Naive thymus-derived CD4-positive, alpha-beta T cell (primary cell): Measurements from ENCODE around the gene EID3. TPM values are rescaled to one million over a fixed set of nuclear protein-coding genes. Genes with fewer than 3 reads are reported as not detected.

Experiments
- ATAC-seq: fragments of 150-1000 bp; cut with Tn5 transposase; 2 replicates; pipeline ENCODE4 v1.10.0; 2021; ENCODE audit warnings: mild to moderate bottlenecking, moderate library complexity
- CTCF ChIA-PET: fragments of 350-600 bp; sonication (Branson Sonifier 250); formaldehyde crosslinking; loops from one replicate; lab custom pipeline; 2021; ENCODE audit warnings: antibody characterized with exemption; lab: Charles Lee
- POLR2A ChIA-PET: fragments of 350-600 bp; sonication (Branson Sonifier 250); formaldehyde crosslinking; loops from one replicate; lab custom pipeline; 2021; ENCODE audit warnings: antibody characterized with exemption, inconsistent platforms; lab: Charles Lee
- DNase-seq, 9 donors: peaks; one replicate each; pipeline versions ENCODE4 v3.0.0 to v3.0.0-alpha.2; 2020 to 2022; ENCODE audit warnings: mixed read lengths in 1 of 9
- H3K27ac ChIP-seq: one replicate; pipeline ENCODE4 v1.7.0; 2013; ENCODE audit warnings: mild to moderate bottlenecking, low read depth, low read length, moderate library complexity
- H3K27me3 ChIP-seq, 2 donors: one replicate each; pipeline ENCODE4 v1.7.0; 2013; ENCODE audit warnings: low read length in 2 of 2, mild to moderate bottlenecking in 2 of 2, moderate library complexity in 2 of 2; ENCODE audit not compliant: control insufficient read depth in 2 of 2, insufficient read depth in 2 of 2
- H3K36me3 ChIP-seq, 3 experiments: 1 replicate in 2 of 3; 2 replicates in 1 of 3; pipeline ENCODE4 v1.7.0; 2013; ENCODE audit warnings: low read length in 3 of 3, mild to moderate bottlenecking in 3 of 3, moderate library complexity in 1 of 3; ENCODE audit not compliant: insufficient read depth in 3 of 3, control insufficient read depth in 2 of 3
- H3K4me1 ChIP-seq, 2 donors: one replicate each; pipeline ENCODE4 v1.7.0; 2013; ENCODE audit warnings: low read length in 2 of 2, mild to moderate bottlenecking in 2 of 2, moderate library complexity in 1 of 2; ENCODE audit not compliant: control insufficient read depth in 2 of 2, insufficient read depth in 2 of 2
- H3K4me3 ChIP-seq: 2 replicates; pipeline ENCODE4 v1.7.0; 2013; ENCODE audit warnings: mild to moderate bottlenecking, low read length
- H3K9me3 ChIP-seq, 3 experiments: 1 replicate in 2 of 3; 2 replicates in 1 of 3; pipeline ENCODE4 v1.7.0; 2013; ENCODE audit warnings: low read length in 3 of 3; ENCODE audit not compliant: control insufficient read depth in 2 of 3
- H3K27ac Mint-ChIP-seq, 9 donors: one replicate each; pipeline ENCODE4 v1.8.0; 2020 to 2022; ENCODE audit warnings: mixed read lengths in 9 of 9, mild to moderate bottlenecking in 8 of 9, moderate library complexity in 5 of 9, inconsistent platforms in 2 of 9
- H3K27me3 Mint-ChIP-seq, 5 donors: one replicate each; pipeline ENCODE4 v1.8.0; 2021 to 2022; ENCODE audit warnings: mixed read lengths in 5 of 5, mild to moderate bottlenecking in 1 of 5
- H3K36me3 Mint-ChIP-seq, 5 donors: one replicate each; pipeline ENCODE4 v1.8.0; 2020 to 2022; ENCODE audit warnings: mixed read lengths in 5 of 5, mild to moderate bottlenecking in 3 of 5, inconsistent platforms in 1 of 5
- H3K4me1 Mint-ChIP-seq, 7 donors: one replicate each; pipeline ENCODE4 v1.8.0; 2020 to 2022; ENCODE audit warnings: mixed read lengths in 7 of 7, mild to moderate bottlenecking in 3 of 7, inconsistent platforms in 1 of 7
- H3K4me3 Mint-ChIP-seq, 10 donors: one replicate each; pipeline ENCODE4 v1.8.0; 2020 to 2022; ENCODE audit warnings: mild to moderate bottlenecking in 10 of 10, mixed read lengths in 10 of 10, moderate library complexity in 6 of 10, inconsistent platforms in 2 of 10
- H3K9me3 Mint-ChIP-seq, 11 donors: one replicate each; pipeline ENCODE4 v1.8.0; 2020 to 2022; ENCODE audit warnings: mixed read lengths in 11 of 11, mild to moderate bottlenecking in 4 of 11, inconsistent platforms in 1 of 11, moderate library complexity in 1 of 11
- intact Hi-C, 2 donors: fragments of 100-400 bp; cut with micrococcal nuclease; formaldehyde crosslinking; loops; one replicate each; pipeline ENCODE4 v1.15.1; 2023
- polyA plus RNA-seq, 2 donors: library from polyadenylated mRNA; unstranded; fragments of 300-500 nt; fragmentation: Illumina TruSeq; gene quantifications; one replicate each; pipeline ENCODE4 v1.2.3, GENCODE V29; 2021
- total RNA-seq, 6 experiments: library from RNA in 5 of 6; stranded (reverse) in 5 of 6; gene quantifications; 1 replicate in 5 of 6; 2 replicates in 1 of 6; pipeline ENCODE4 v1.2.3 and lab custom pipeline; 2021 to 2026

EID3 gene
- total and polyA plus RNA-seq, 7 experiments from 2014 or later = 8.2 to 16.3 (median 11.4) TPM

DNA sequence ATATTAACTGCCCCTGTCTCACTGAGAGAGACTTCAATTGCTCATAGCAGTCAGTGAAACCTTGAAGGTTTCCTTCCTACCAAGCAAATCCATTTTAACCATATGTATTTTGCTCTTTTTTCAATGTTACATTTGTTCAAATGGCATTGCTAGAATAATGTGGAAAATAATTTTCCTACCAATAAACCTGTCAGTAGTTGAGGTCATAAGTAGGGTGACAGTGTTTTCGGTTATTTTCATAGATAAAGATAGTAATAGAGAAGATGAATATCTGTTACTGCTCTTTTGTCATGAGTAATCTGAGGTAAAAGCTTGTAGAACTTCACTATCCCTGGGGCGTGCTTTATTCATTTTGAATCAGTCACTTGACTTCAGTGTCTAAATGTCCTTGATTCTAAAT is 32.6 kb downstream of the EID3 start:
- Histone ChIP-seq H3K9me3 (no peaks in the 10 kb centered on the region), H3K36me3 (peaks cover 4 to 36% (median 10%) of the 10 kb centered on the region in 3 experiments), H3K4me3 (no peak overlapping the region), H3K27ac (no peak overlapping the region), H3K27me3 (no peaks in the 10 kb centered on the region), H3K4me1 (no peaks in the 10 kb centered on the region)
- intact Hi-C loops = loop anchor here in 1 of 2 donors (5.0 kb wide), 1 partner anchor 49 kb away; no protein-coding TSS in a partner anchor
- Mint-ChIP-seq H3K9me3 (no peaks in the 10 kb centered on the region), H3K4me3 (no peak overlapping the region), H3K27ac (no peak overlapping the region), H3K36me3 (peaks cover 12 to 37% (median 23%) of the 10 kb centered on the region in 5 donors), H3K4me1 (no peaks in the 10 kb centered on the region), H3K27me3 (no peaks in the 10 kb centered on the region)
- CTCF ChIA-PET = no interaction called here
- no peak for DNase-seq
- ATAC-seq = no peak
- POLR2A ChIA-PET = no interaction called here

DNA sequence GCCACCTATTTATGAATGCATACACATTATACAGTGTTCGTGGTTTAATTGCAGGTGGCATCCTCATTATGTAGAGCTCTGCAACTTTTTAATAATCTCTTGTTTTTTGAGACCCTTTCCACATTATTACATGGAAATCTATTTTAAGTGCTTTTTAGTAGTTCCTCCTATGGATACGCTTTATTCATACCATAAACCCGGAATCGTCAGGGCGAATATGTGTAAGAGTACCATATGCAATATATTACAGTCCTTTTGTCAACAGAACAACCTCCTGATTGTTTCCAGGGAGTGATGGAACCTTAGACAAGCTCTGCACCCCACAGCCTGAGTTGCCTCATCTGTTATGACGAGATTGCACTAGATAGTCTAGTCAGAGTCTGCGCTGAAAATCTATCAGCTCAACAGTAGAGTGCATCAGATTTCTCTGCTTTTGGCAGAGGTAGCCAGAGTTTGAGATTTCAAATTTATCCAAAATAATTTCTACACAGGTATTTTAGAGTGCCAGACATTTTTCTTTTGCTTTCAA is 33.6 kb downstream of the EID3 start:
- no peak for ATAC-seq

DNA sequence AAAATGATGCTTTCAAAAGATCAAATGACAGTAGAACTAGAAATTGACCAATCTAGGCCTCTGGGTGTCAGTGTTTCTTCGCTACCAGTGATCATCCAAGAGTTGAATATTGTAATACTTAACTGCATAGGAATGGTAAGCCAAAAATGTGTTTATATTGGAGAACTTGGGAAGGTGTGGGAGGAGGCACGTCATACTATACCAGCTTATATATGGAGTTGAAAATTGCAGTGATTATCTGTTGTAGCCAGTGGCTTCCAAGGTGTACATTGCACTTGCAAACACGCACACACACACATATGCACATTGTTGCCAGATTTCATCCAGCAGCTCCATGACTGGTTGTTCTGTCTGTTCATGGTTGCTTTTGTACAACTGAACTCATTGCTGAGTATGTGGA is 36.1 kb downstream of the EID3 start:
- Histone ChIP-seq H3K4me1 (no peaks in the 10 kb centered on the region), H3K27ac (no peak overlapping the region), H3K36me3 (peaks cover 4 to 44% (median 15%) of the 10 kb centered on the region in 3 experiments), H3K4me3 (no peak overlapping the region), H3K9me3 (no peaks in the 10 kb centered on the region), H3K27me3 (no peaks in the 10 kb centered on the region)
- H3K4me1 Mint-ChIP-seq = peaks cover 0 to 6% (median 0%) of the 10 kb centered on the region in 7 donors
- H3K27me3 Mint-ChIP-seq = no peaks in the 10 kb centered on the region
- H3K36me3 Mint-ChIP-seq = peaks cover 13 to 33% (median 24%) of the 10 kb centered on the region in 5 donors
- DNase-seq (no peak), ATAC-seq (no peak)
- H3K27ac Mint-ChIP-seq = no peak overlapping the region
- ChIA-PET POLR2A (no interaction called here), CTCF (interaction anchor here (0.6 to 1.4 kb wide), 5 partner anchors 19 to 537 kb away, joined by 3 to 9 read pairs (median 3); partner anchors contain the start of genes EID3 and TXNRD1)
- no peaks in the 10 kb centered on the region for H3K9me3 Mint-ChIP-seq
- H3K4me3 Mint-ChIP-seq = no peak overlapping the region
- intact Hi-C loops = loop anchor here in 1 of 2 donors (5.0 kb wide), 1 partner anchor 52 kb away; no protein-coding TSS in a partner anchor

More for the DNA sequence above, 33.6 kb downstream of the EID3 start:
- H3K27me3 Mint-ChIP-seq = no peaks in the 10 kb centered on the region
- no peak overlapping the region for H3K27ac ChIP-seq
- peaks cover 4 to 46% (median 15%) of the 10 kb centered on the region in 3 experiments for H3K36me3 ChIP-seq
- H3K4me1 ChIP-seq = no peaks in the 10 kb centered on the region
- POLR2A ChIA-PET = no interaction called here
- H3K9me3 Mint-ChIP-seq = no peaks in the 10 kb centered on the region
- H3K36me3 Mint-ChIP-seq = peaks cover 12 to 38% (median 24%) of the 10 kb centered on the region in 5 donors
- no peaks in the 10 kb centered on the region for H3K27me3 ChIP-seq
- H3K4me3 Mint-ChIP-seq = no peak overlapping the region
- DNase-seq = no peak
- intact Hi-C loops = loop anchor here in 1 of 2 donors (5.0 kb wide), 1 partner anchor 50 kb away; no protein-coding TSS in a partner anchor
- H3K27ac Mint-ChIP-seq = no peak overlapping the region
- no peaks in the 10 kb centered on the region for H3K9me3 ChIP-seq
- CTCF ChIA-PET = no interaction called here
- H3K4me3 ChIP-seq = no peak overlapping the region
- H3K4me1 Mint-ChIP-seq = peaks cover 0 to under 1% (median 0%) of the 10 kb centered on the region in 7 donors

DNA sequence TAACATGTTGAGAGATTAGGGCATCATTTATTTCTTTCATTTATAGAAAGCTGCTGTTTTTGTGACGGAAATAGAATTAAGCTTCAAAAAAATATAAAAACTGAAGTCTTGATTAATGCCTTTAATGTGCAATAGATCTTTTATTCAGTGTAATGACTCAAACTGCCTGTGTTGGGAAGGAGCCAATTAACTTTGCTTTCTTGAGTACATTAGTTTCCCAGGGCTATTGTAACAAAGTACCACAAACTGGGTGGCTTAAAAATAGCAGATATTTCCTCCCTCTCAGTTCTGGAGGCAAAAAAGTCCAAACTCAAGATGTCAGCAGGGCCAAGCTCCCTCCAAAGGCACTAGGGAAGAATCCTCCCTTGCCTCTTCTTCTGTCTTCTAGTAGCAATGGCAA is 36.6 kb downstream of the EID3 start:
- no peak for ATAC-seq

DNA sequence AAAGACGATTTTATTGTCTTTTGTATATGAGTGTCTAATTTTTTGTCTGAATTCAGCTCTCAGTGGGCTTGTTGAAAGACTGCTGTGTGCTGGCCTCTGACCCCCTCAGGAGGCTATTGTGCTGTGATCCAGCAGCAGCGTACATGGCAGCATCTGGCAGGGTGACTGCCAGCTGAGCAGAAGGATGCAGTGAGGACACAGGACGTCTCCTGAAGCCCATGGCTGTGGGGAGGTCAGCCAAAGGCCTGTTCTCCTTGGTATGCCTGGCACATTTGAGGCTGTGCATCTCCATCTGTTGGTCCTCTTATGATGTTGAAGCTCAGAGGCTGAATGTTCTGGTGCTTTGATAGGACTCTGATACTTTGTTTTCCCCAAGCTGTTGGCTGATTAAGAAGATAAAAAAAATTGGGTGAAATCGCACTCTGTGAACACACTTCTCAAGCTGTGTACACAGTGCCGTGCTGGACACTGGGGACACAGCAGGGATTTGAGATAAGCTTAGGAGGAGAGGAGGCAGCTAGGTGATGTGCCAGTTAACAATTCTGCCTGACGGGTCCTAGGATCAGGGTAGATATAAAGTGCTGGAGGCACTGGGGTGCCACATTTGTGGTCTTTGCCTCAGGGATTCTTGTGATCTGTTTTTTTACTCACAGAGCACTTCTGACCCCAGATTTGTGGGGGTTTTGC is 37.5 kb downstream of the EID3 start:
- no peaks in the 10 kb centered on the region for H3K9me3 ChIP-seq
- no peak overlapping the region for H3K4me3 Mint-ChIP-seq
- no peak overlapping the region for H3K4me3 ChIP-seq
- ATAC-seq (no peak), DNase-seq (no peak)
- intact Hi-C loops = no loop called here
- H3K4me1 Mint-ChIP-seq = peaks cover 0 to 6% (median 0%) of the 10 kb centered on the region in 7 donors
- H3K4me1 ChIP-seq = no peaks in the 10 kb centered on the region
- peaks cover 4 to 49% (median 15%) of the 10 kb centered on the region in 3 experiments for H3K36me3 ChIP-seq
- no peak overlapping the region for H3K27ac Mint-ChIP-seq
- H3K27me3 ChIP-seq = no peaks in the 10 kb centered on the region
- ChIA-PET POLR2A (no interaction called here), CTCF (interaction anchor here (0.6 to 2.2 kb wide), 4 partner anchors 17 to 140 kb away, joined by 3 to 9 read pairs (median 5); no protein-coding TSS in a partner anchor)
- H3K27me3 Mint-ChIP-seq = no peaks in the 10 kb centered on the region
- H3K27ac ChIP-seq = no peak overlapping the region
- H3K9me3 Mint-ChIP-seq = no peaks in the 10 kb centered on the region
- peaks cover 13 to 34% (median 24%) of the 10 kb centered on the region in 5 donors for H3K36me3 Mint-ChIP-seq

More for the DNA sequence above, 36.6 kb downstream of the EID3 start:
- peaks cover 13 to 30% (median 24%) of the 10 kb centered on the region in 5 donors for H3K36me3 Mint-ChIP-seq
- Histone ChIP-seq H3K36me3 (peaks cover 4 to 44% (median 15%) of the 10 kb centered on the region in 3 experiments), H3K27ac (no peak overlapping the region), H3K4me1 (no peaks in the 10 kb centered on the region), H3K9me3 (no peaks in the 10 kb centered on the region), H3K27me3 (no peaks in the 10 kb centered on the region), H3K4me3 (no peak overlapping the region)
- ChIA-PET CTCF (interaction anchor here (0.7 to 1.4 kb wide), 3 partner anchors 36 to 536 kb away, joined by 3 to 9 read pairs (median 3); partner anchors contain the start of gene EID3), POLR2A (no interaction called here)
- peaks cover 0 to 6% (median 0%) of the 10 kb centered on the region in 7 donors for H3K4me1 Mint-ChIP-seq
- no peak overlapping the region for H3K4me3 Mint-ChIP-seq
- intact Hi-C loops = no loop called here
- DNase-seq = no peak
- no peaks in the 10 kb centered on the region for H3K9me3 Mint-ChIP-seq
- no peaks in the 10 kb centered on the region for H3K27me3 Mint-ChIP-seq
- H3K27ac Mint-ChIP-seq = no peak overlapping the region

DNA sequence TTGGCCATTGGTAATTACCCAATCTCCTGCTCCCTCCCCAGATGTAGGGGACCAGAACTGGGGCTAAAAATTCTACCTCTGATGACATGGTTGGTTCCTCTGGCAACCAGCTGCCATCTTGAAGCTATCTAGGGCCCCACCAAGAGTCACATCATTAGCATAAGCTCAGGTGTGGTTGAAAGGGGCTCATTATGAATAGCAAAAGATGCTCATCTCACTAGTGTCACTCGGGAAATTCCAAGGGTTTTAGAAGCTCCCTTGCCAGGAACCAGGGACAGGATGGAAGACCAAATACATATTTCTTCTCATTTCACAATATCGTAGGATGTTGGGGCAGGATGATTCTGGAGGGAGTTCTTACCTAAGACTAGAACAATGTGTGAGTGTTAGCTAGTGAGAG is 38.6 kb downstream of the EID3 start:
- Histone ChIP-seq H3K4me3 (no peak overlapping the region), H3K27me3 (no peaks in the 10 kb centered on the region), H3K9me3 (no peaks in the 10 kb centered on the region), H3K36me3 (peaks cover 4 to 48% (median 11%) of the 10 kb centered on the region in 3 experiments), H3K4me1 (no peaks in the 10 kb centered on the region), H3K27ac (no peak overlapping the region)
- H3K36me3 Mint-ChIP-seq = peaks cover 13 to 35% (median 23%) of the 10 kb centered on the region in 5 donors
- ChIA-PET CTCF (interaction anchor here (2.2 kb wide), 1 partner anchor 16 kb away, joined by 5 read pairs; no protein-coding TSS in a partner anchor), POLR2A (no interaction called here)
- no peaks in the 10 kb centered on the region for H3K9me3 Mint-ChIP-seq
- no peaks in the 10 kb centered on the region for H3K27me3 Mint-ChIP-seq
- no peak for DNase-seq
- H3K27ac Mint-ChIP-seq = no peak overlapping the region
- peaks cover 0 to 6% (median 0%) of the 10 kb centered on the region in 7 donors for H3K4me1 Mint-ChIP-seq
- intact Hi-C loops = no loop called here
- no peak for ATAC-seq
- no peak overlapping the region for H3K4me3 Mint-ChIP-seq
